T-helper 17 cell (primary cell): Measurements from ENCODE around the gene CDA. TPM values are rescaled to one million over a fixed set of nuclear protein-coding genes. Genes with fewer than 3 reads are reported as not detected.
"Not testable (repeated sequence)": the region's sequence is repeated elsewhere in the genome, so short reads cannot be mapped to it uniquely, and the experiment has no call there.

ENCODE experiments used
- ATAC-seq: fragments of 150-1000 bp; cut with Tn5 transposase; 2 replicates; pipeline ENCODE4 v1.10.0; 2021; ENCODE audit warnings: mild to moderate bottlenecking, moderate library complexity
- DNase-seq, 3 donors: peaks; one replicate each; pipeline versions ENCODE4 v3.0.0 to v3.0.0-alpha.2; 2020 to 2021
- H3K9me3 ChIP-seq: one replicate; pipeline ENCODE4 v1.7.0; 2013; ENCODE audit warnings: low read length, mild to moderate bottlenecking; ENCODE audit not compliant: control insufficient read depth, poor library complexity, severe bottlenecking
- H3K27ac Mint-ChIP-seq: one replicate; pipeline ENCODE4 v1.8.0; 2022; ENCODE audit warnings: mild to moderate bottlenecking, moderate library complexity, mixed read lengths
- H3K27me3 Mint-ChIP-seq: one replicate; pipeline ENCODE4 v1.8.0; 2022; ENCODE audit warnings: mixed read lengths
- H3K36me3 Mint-ChIP-seq: one replicate; pipeline ENCODE4 v1.8.0; 2022; ENCODE audit warnings: low read depth, mixed read lengths
- H3K4me1 Mint-ChIP-seq: one replicate; pipeline ENCODE4 v1.8.0; 2022; ENCODE audit warnings: mild to moderate bottlenecking, mixed read lengths
- H3K4me3 Mint-ChIP-seq: one replicate; pipeline ENCODE4 v1.8.0; 2022; ENCODE audit warnings: mild to moderate bottlenecking, moderate library complexity, mixed read lengths
- total RNA-seq, 4 donors: library from RNA in 2 of 4; stranded (reverse) in 2 of 4; gene quantifications; one replicate each; pipeline ENCODE4 v1.2.3 and lab custom pipeline; 2022 to 2026

Gene CDA
- total RNA-seq, 2 donors from 2014 or later = 1.1 TPM; not detected in 1

DNA sequence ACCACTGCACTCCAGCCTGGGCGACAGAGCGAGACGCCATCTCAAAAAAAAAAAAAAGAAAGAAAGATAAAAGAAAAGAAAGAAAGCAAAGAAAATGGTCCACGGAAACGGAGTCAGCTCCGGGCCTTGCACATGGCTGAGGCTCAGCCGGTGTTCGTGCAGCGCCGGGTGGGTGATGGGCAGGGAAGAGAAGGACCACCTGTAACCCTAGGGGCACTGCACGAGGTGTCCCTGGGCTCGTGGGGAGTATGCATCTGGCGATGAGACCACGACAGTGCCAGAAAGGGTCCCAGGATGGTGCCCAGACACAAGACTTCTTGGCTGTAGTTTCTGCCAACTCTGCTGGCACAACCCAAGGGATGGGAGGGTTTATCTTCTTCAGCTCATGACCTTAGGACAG lies 5.8 kb downstream of the CDA start:
- no peak overlapping the region for H3K27ac Mint-ChIP-seq
- H3K36me3 Mint-ChIP-seq = peaks cover 10% of the 10 kb centered on the region
- no peaks in the 10 kb centered on the region for H3K9me3 ChIP-seq
- H3K27me3 Mint-ChIP-seq = peaks cover 47% of the 10 kb centered on the region
- peaks cover 2% of the 10 kb centered on the region for H3K4me1 Mint-ChIP-seq
- DNase-seq (no peak), ATAC-seq (no peak)
- H3K4me3 Mint-ChIP-seq = no peak overlapping the region

DNA sequence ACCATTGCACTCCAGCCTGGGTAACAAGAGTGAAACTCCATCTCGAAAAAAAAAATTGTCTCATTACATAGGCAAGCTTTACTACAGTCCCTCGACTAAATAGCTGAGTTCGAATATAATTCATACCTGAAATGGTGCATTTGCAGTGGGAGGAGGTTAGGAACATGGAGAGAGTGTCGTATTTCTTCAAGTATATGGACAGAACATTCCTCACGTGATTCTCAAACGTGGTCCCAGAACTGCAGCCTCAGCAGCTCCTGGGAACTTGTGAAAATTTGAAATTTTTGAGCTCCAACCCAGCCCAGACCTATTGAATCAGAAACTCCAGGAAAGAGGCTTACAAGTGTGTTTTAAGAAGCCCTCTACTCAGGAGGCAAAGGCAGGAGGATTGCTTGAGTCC lies 7.2 kb downstream of the CDA start:
- Mint-ChIP-seq H3K36me3 (peaks cover 8% of the 10 kb centered on the region), H3K27me3 (peaks cover 40% of the 10 kb centered on the region), H3K4me1 (no peaks in the 10 kb centered on the region), H3K27ac (no peak overlapping the region), H3K4me3 (no peak overlapping the region)
- DNase-seq (no peak), ATAC-seq (no peak)
- H3K9me3 ChIP-seq = no peaks in the 10 kb centered on the region

DNA sequence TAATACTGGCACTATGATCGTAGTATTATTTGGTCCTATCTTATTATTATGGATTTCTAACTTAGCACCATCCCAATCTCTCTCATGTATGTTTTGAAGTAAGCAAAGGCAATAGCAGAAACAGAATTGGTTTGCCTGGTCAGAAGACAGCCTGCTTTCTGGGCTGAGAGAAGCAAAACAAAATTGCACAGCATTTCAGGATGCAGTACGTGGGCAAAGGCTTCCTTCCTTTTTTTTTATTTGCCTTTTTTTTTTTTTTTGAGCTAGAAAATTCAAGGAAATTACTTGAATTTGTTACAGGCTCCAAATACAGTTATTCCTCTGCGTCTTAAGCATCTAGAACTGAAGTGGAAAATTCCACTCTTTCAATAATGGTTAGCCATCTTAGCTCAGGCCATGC lies 8.8 kb downstream of the CDA start:
- Mint-ChIP-seq H3K4me1 (no peaks in the 10 kb centered on the region), H3K27ac (no peak overlapping the region), H3K36me3 (peaks cover 4% of the 10 kb centered on the region), H3K27me3 (peaks cover 25% of the 10 kb centered on the region), H3K4me3 (no peak overlapping the region)
- no peaks in the 10 kb centered on the region for H3K9me3 ChIP-seq
- ATAC-seq (no peak), DNase-seq (no peak)

DNA sequence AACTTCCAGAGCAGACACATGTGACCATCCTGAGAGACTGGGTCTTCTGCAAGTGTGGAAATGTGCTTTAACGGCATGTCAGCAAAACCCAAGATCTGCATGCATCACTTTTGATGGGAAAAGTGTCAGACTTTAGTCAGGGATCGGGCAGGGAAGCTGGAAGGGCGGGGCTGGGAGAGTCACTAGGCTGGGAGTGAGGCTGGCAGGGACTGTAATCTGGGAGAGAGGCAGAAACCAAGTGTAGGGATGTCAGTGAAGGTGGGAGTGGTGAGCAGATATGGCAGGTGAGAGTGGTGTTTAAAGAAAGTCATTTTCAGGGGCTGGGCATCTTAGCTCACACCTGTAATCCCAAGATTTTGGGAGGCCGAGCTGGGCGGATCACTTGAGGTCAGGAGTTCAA lies 11.3 kb downstream of the CDA start:
- ATAC-seq (no peak), DNase-seq (no peak)
- no peaks in the 10 kb centered on the region for H3K9me3 ChIP-seq
- Mint-ChIP-seq H3K4me1 (no peaks in the 10 kb centered on the region), H3K4me3 (no peak overlapping the region), H3K36me3 (peaks cover 2% of the 10 kb centered on the region), H3K27ac (no peak overlapping the region), H3K27me3 (peaks cover 22% of the 10 kb centered on the region)

DNA sequence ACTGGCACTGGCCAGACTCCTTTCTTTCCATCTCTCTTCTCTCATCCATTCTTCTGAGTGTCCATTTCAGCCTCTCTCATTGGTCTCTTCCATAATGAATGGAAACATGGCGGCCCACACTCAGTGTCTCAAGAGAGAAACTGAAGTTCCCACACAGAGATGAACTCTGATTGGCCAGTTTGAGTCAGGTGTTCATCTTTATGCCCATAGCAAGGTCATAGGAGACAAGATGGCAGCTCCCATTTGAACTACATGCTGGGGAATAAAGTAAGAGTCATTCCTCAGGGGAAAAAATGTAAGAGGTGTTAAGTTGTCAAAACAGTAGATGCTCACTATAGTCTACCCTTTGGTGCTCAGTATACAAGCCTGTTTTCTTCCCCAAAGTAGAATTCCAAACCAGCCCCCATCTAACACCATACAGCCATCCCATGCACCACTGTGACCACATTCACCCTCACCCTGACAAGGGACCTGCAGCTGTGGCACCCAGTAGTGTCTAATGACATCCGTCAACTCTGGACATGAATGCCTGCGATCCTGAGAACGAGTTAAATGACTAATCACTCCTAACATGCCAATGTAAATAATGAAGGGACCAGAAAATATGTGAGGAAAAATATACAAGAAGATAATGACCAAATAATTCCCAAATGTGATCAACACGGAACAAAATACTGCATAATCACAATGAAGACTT lies 12.4 kb downstream of the CDA start:
- no peak for ATAC-seq

DNA sequence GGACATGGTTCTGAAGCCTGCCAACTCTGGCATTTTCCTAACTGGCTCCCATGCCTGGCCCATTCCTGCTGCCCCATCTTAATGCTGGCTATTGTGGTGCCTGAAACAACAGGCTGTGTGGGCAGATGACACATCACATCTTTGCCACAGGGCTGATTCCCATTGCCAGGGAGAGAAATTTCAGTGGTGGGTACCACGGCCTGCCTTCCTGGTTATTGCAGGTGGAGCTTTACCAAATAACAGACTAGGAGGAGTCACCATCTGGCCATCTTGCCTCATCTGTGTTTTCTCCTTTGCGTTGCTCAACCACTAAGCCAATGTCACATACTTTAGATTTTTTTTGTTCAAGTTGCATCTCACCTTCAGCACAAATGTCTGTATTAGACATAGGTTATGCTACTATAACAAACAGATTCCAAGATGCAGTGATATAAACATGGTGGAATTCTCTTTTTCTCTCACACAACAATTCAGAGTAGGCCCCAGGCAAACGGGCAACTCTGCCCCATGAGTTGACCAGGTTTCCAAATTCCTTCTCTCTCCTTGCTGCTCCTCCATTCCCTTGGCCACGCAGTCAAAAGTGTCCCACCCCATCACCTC lies 14.1 kb downstream of the CDA start:
- ATAC-seq (no peak), DNase-seq (no peak)
- H3K27me3 Mint-ChIP-seq = peaks cover 32% of the 10 kb centered on the region
- no peaks in the 10 kb centered on the region for H3K4me1 Mint-ChIP-seq
- no peak overlapping the region for H3K4me3 Mint-ChIP-seq
- no peak overlapping the region for H3K27ac Mint-ChIP-seq
- peaks cover 2% of the 10 kb centered on the region for H3K36me3 Mint-ChIP-seq
- no peaks in the 10 kb centered on the region for H3K9me3 ChIP-seq

More for the DNA sequence above, 12.4 kb downstream of the CDA start:
- no peaks in the 10 kb centered on the region for H3K4me1 Mint-ChIP-seq
- H3K9me3 ChIP-seq = no peaks in the 10 kb centered on the region
- H3K36me3 Mint-ChIP-seq = peaks cover 2% of the 10 kb centered on the region
- H3K4me3 Mint-ChIP-seq = no peak overlapping the region
- no peak for DNase-seq
- peaks cover 21% of the 10 kb centered on the region for H3K27me3 Mint-ChIP-seq
- no peak overlapping the region for H3K27ac Mint-ChIP-seq

DNA sequence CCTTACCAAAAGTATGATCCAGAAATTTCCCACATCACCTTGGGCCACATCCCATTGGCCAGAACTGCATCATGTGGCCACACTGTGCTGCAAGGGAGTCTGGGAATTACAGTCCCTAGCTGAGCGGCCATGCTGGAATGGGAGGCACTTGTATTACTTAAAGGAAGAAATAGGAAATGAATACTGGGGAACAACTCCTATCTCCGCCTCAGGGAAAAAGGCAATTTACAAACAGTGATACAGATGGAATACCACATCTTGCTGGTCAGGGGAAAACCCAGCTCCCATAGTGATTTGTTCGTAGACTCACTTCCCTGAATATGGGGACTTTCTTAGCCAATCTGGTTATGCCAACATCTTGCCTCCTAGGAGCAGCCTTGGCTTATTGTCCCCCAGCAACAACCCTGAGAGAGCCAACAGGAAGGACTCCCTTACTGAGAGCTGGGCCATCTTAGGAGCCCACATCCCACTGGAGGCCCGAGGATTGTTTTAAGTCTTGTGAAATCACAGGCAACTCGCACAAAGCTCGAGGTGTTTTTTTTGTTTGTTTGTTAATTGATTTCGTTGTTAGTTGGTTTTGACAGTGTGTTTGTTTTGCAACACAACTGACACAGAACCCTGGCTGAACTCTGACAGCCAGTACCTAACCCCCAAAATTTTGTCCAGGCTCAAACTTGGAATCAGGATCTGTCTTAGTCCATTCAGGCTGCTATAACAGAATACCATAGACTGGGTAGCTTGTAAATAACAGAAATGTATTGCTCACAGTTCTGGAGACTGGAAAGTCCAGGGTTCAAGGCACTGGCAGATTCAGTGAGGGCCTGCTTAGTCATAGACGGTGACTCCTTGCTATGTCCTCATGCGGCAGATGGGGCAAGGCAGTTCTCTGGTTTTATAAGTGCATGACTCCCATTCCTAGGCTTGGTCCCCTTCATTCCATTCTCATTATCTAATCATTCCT lies 14.9 kb downstream of the CDA start:
- Mint-ChIP-seq H3K36me3 (peaks cover 2% of the 10 kb centered on the region), H3K4me1 (no peaks in the 10 kb centered on the region), H3K27me3 (peaks cover 35% of the 10 kb centered on the region), H3K4me3 (no peak overlapping the region), H3K27ac (no peak overlapping the region)
- H3K9me3 ChIP-seq = no peaks in the 10 kb centered on the region
- ATAC-seq = no peak
- no peak for DNase-seq

DNA sequence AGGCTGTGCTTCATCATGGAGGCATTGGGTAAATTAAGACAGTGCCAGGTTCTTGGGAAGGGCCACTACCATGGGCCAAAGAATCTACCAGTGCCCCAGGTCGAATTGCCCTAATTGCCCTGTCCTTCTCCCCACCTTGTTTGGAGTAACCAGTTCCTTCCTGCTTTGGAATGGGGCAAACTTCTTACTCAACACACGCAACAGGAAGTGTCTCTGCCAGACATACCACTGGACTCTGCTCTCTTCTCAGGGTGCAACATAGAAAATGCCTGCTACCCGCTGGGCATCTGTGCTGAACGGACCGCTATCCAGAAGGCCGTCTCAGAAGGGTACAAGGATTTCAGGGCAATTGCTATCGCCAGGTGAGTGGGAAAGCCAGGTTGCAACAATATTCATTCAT lies 15.8 kb downstream of the CDA start:
- Mint-ChIP-seq H3K36me3 (peaks cover 2% of the 10 kb centered on the region), H3K4me1 (no peaks in the 10 kb centered on the region), H3K27ac (no peak overlapping the region), H3K27me3 (peaks cover 40% of the 10 kb centered on the region), H3K4me3 (no peak overlapping the region)
- H3K9me3 ChIP-seq = no peaks in the 10 kb centered on the region
- DNase-seq (no peak), ATAC-seq (no peak)

DNA sequence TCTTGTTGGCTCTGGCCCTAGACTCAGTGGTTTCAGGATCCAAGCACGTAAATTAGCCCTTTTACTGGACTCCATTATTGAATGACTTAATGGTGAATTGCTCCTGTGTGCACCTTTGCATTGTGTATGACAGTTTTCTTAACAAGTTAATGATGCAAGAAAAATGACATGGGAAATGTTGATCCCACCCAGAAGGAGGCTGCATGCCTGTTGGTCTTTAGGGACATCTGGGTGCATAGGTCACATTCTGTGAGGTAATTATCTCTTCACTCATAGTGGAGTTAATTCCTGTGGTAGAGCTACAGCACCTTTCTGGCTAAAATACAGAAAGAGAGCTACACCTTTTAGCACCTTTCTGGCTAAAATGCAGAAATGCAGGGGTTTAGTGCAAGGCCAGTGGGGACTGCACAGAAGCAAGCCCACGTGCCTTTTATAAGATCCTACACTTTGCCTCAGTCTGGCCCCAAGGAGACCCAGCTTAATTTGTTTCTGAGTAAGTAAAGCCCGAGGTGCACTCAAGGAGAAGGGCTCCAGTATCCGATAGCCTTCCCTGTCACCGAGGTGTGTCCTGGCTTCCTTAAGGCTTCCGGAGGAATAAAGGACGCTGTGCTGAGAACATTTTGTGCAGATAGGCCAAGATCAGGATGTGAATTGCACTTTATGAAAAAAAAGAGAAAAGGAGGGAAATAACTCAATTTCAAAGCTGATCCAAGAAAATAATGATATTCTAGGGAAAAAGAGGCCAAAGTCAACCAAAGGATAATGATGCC lies 18.1 kb downstream of the CDA start:
- ATAC-seq = not testable (repeated sequence)

DNA sequence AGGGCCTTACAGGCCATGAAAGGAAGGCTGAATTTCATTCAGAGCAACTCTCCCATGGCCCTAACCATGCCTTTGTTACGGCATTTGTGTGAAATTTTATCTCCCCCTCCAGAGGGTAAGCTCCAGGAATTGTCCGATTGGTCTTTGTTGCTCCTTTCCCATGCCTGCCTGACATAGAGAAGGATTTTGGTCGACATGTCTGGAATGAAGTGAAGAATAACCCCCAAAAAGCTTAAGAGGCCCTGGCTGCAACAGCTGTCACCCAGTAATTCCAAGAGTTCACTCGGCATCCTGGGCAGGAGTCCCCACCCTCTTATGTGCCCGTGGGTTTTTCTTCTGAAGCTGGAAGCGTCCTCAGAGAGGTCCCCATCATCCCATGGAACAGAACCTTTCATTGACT lies 20.6 kb downstream of the CDA start:
- no peak overlapping the region for H3K4me3 Mint-ChIP-seq
- H3K9me3 ChIP-seq = no peaks in the 10 kb centered on the region
- H3K27ac Mint-ChIP-seq = no peak overlapping the region
- DNase-seq (no peak), ATAC-seq (no peak)
- no peaks in the 10 kb centered on the region for H3K4me1 Mint-ChIP-seq
- H3K27me3 Mint-ChIP-seq = peaks cover 42% of the 10 kb centered on the region
- H3K36me3 Mint-ChIP-seq = no peaks in the 10 kb centered on the region

More for the DNA sequence above, 18.1 kb downstream of the CDA start:
- H3K27me3 Mint-ChIP-seq = peaks cover 36% of the 10 kb centered on the region
- H3K36me3 Mint-ChIP-seq, DNase-seq, H3K4me1 Mint-ChIP-seq, H3K4me3 Mint-ChIP-seq, H3K9me3 ChIP-seq, H3K27ac Mint-ChIP-seq: not testable (repeated sequence)

DNA sequence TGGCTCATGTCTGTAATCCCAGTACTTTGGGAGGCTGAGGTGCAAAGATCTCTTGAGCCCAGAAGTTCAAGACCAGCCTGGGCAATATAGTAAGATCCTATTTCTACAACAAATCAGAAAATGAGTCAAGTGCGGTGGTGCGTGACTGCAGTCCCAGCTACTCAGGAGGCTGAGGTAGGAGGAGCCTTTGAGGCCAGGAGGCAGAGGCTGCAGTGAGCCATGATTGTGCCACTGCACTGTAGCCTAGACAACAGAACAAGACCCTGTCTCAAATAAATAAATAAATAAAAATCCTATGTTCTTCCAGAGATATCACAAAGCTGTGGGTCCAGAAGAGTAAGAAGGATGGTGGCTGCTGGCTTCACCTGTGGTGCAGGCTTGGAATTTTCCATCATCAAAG lies 22.1 kb downstream of the CDA start:
- H3K27me3 Mint-ChIP-seq = peaks cover 35% of the 10 kb centered on the region
- ATAC-seq = no peak
- H3K27ac Mint-ChIP-seq = no peak overlapping the region

DNA sequence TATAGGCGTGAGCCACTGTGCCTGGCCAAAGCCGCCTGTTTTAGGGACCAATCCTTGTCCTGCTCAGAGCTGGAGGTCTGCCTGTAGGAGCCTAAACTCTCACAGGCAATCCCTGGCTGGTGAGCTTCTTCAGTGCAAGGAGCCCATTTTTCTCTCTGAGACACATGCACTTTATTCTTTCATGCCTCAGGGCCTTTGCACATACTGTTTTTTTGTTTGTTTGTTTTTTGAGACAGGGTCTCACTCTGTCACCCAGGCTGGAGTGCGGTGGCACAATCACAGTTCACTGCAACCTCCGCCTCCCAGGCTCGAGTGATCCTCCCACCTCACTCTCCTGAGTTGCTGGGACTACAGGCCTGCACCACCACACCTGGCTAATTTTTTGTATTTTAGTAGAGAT lies 22.8 kb downstream of the CDA start:
- H3K27ac Mint-ChIP-seq = no peak overlapping the region
- no peak for ATAC-seq
- H3K36me3 Mint-ChIP-seq = no peaks in the 10 kb centered on the region
- H3K4me1 Mint-ChIP-seq = no peaks in the 10 kb centered on the region
- H3K9me3 ChIP-seq = no peaks in the 10 kb centered on the region
- no peak overlapping the region for H3K4me3 Mint-ChIP-seq
- no peak for DNase-seq
- H3K27me3 Mint-ChIP-seq = peaks cover 40% of the 10 kb centered on the region

More for the DNA sequence above, 22.1 kb downstream of the CDA start:
- Mint-ChIP-seq H3K36me3 (no peaks in the 10 kb centered on the region), H3K4me3 (no peak overlapping the region), H3K4me1 (no peaks in the 10 kb centered on the region)
- no peaks in the 10 kb centered on the region for H3K9me3 ChIP-seq
- no peak for DNase-seq
